Occipital lobe (tissue), 2 donors: ENCODE measurements around the gene ASCL2. TPM values are rescaled to one million over a fixed set of nuclear protein-coding genes. Genes with fewer than 3 reads are reported as not detected.
"Not testable (repeated sequence)": the region's sequence is repeated elsewhere in the genome, so short reads cannot be mapped to it uniquely, and the experiment has no call there.

ENCODE experiments used
- DNase-seq: peaks from one replicate; lab custom pipeline; 2025; lab: John Stamatoyannopoulos, UW
- total RNA-seq: library from RNA; depleted of rRNA; stranded (reverse); fragments of >200 nt; gene quantifications from one replicate; pipeline ENCODE4 v1.2.3, GENCODE V29; 2014

ASCL2 gene
- total RNA-seq, 1 donor from 2014 or later = 1.4 TPM

GRCh38 chr11:2298795-2299761 is 28.7 kb upstream of the ASCL2 start:
- no peak for DNase-seq

GRCh38 chr11:2298131-2298794 is 27.9 kb upstream of the ASCL2 start:
- DNase-seq = no peak

GRCh38 chr11:2297623-2298030 is 27.2 kb upstream of the ASCL2 start:
- no peak for DNase-seq

DNA sequence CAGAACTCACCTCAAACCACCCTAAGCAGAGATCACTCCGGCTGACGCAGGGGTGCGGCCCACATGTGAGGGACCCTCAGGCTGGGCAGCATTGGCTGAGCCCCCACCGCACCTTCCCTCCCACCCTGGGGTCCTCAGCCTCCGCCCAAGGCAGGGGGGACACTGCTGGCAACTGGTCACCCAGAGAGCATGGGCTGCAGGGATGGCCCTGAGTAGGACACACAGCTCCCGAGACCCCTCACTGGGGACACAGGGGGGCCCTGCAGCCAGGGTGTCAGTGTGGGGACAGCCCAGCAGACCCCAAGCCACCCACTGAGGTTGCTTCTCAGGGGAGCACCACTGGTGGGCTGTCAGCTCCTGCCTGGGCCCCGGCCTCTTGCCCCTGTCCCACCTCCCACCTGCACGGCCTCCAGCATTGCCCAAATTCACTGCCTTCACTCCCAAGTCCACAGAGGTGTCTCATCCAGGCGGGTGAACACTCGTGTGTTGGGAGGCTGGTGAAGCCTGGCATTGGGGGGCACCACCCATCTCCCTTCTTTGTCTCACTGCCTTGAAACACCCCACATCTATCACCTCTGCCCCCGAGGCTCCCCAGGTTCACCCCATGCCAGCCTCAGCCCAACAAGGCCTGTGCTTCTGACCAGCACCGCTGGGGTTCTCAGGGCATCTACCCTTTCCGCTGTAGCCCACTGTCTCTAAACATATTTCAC is 26.7 kb upstream of the ASCL2 start:
- no peak for DNase-seq

DNA sequence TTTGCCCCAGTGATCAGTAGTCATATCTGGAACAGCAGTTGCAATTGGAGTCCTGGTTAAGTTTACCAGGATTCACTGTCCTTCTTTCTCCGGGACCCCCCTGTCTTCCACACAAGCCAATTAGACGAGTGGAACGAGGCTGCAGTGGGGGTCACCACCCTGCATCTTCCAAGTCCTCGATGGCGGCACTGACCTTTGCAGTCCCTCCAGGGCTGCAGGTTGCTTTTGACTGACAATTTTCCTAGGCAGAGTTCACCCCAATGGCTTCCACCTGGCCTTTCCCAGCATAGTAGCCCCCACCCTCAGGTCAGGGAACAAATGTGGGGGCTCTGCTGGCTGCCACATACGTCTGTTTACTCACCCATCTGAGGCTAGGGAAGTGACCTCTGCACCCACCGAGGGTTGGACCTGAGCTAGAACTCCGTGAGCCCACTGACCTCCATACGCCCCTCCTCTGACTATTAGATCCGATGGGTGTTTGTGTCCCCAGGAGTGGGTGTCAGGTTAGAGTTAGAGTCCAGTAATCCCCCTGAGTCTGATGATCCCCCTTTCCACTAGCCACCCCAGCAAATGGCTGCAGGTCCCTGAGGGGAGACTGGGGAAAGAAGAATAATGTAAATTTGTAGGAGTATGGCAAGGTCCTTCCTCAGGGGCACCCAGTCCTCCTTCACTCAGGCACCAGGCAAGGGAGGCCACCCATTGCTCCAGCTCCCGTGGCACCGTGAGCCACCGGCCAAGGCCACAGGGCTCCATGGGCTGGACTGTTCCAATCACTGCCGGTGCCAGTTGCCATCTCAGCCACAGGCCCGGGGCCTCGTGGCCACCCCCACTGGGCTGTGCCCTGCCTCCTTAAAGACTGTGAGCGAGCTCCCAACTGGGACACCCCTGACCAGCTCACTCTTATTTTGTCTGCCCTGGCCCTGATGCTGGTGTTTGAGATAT is 25.9 kb upstream of the ASCL2 start:
- DNase-seq = no peak

DNA sequence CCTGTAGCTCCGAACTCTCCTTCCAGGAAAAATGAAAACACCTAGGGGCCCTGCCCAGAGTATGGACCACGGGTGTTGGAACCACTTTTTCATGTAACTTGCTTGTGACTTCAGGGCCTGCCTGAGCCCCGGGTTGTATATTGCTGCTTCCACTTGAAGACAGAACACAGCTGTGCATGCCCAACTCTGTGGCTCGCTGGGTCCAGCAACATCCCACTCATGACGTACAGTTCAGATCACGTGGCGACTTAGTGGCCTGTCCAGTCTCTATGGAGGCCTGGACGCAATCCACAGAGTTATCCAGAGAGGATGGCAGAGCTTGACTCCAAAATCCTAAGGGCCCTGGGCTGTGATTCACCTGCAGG is 24.5 kb upstream of the ASCL2 start:
- DNase-seq = no peak

DNA sequence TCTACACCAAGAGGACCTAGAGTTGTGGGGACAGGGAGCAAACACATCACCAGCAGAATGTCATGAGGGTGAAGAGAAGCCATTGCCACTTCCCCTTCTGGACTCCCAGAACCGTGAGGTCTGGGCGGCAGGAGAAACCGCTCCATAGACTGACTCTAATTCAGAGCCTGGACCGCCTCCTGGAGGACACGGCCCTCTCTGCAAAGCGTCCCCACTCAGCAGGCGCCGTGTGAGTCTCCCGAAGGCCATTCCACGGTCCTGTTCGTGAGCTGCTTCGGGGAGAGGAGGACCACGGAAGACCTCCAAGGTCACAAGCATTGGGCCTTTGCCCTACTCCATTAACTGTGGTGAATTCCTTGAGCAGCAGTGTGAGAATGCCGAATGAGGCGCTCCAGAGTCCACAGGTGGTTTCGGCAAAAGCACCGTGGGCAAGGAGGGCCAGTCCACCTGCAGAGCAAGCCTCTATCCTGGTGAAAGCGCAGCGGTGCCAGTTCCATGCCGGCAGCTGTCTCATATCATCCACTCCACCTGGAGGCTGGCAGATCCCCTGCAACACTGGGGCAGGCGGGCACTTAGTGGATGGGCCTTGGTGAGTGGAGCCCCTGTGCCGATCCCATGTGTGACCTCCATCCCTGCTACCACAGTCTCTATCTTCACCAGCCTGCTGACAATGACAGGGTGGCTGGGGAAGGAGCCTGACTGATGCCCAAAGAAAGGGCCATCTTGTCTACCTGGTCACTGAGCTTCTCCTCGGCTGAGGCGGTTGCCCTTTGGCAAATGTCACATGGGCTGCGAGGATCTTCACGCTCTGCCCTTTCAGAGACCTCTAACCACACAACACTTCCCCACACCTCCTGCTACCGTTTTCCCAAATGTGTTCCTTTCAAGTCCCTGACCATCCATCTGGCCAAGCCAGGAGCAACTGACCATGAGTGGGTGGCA is 23.9 kb upstream of the ASCL2 start:
- DNase-seq = no peak

DNA sequence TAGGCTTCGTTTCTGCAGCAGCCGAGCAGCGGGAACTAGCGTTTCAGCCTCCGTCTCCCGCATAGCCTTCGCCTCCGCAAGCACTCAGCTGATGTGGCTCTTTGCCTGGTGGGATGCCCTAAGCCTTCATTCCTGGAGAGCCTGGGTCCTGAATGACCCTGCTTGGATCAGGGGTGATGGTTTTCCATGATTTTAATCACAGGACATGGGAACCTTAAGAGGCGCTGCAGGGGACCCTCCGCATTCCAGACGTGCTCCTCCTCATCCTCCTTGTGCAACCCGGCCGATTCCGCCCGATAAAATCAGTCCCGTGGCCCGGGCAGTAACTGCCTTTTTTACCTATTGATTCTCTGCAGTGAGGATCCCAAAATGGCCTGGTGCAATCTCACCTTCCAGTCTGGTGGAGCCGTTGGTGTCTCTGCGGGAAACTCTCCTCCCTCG is 23.2 kb upstream of the ASCL2 start:
- DNase-seq = no peak

DNA sequence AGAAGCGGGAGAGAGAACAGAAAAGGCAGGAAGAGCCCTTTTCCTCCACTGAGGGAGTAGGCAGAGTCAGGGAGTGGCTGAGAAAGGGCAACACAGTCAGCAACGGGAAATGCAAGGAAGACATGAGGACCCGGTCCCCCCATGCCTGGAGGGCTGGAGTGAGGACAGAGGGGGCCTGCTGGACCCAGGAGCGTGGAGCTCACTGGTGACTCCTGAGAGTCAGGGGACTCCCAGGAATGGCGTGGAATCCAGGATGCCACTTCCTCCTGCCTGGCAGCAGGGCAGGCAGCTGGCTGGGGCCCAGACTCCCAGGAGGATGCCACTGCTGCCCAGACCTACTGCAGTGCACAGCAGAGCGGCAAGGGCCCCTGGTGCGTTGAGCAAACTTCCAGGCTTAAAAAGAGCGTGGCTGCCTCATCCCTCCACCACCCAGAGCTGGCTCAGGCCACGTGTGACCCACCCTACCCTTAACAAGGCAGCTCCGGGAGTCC is 20.0 kb upstream of the ASCL2 start:
- no peak for DNase-seq

DNA sequence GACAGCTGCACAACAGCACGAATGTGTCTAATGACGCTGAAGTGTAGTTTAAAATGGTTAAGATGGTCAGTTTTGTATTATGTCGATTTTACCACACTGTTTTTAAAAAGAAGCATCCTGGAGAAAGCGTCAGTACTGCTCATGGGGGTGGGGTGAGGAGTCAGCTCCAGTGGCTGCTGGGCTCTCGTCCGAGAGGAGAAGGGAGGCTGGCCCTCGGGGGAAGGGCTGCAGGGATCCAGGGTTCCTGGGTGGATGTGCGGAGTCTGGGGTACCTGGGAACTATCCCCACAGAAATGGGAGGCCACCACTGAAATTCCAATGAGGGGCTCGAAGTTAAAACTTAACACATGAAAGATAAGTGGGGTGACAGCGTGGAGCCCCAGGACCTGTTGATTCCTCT is 19.5 kb upstream of the ASCL2 start:
- no peak for DNase-seq

DNA sequence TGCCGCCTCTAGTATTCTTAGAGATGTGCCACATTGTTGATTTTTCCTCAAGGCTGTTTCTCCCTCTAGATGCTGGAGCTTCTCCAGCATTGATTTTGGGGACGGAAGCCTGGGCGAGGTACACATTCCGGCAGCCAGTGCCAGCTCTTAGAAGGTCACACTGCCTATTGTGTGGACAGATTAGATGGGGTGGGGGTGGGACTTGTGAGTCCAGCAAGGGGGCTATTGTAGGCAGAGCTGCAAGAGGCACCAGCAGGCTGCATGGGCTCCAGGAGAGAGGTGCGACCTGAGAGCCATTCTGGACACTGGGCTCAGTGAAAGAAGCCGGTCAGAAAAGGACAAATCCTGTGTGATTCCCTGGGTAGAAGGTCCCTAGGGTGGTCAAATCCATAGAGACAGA is 19.0 kb upstream of the ASCL2 start:
- no peak for DNase-seq

DNA sequence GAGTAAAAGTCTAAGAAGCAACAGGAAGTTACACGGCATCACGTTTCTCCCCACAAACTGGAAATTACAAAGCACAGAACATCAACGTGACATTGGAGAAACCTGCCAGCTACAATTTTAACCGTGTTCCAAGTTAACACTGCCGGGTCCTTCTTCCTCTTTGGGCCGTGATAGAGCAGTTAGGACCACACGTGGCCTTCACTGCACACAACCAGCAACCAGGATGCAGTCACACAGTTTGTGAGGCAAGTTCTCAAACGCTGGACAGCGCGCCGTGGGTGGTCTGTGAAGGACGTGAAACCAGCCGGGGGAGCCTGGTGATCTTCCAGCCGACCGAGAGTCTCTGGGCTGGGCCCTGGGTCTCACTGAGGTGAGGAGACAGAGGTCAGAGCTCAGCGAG is 16.7 kb upstream of the ASCL2 start:
- no peak for DNase-seq

GRCh38 chr11:2286350-2286749 is 16.0 kb upstream of the ASCL2 start:
- DNase-seq = not testable (repeated sequence)

- DNase-seq = no peak
These were observed 9.8 kb upstream of the ASCL2 start for GRCh38 chr11:2280208-2280607.

GRCh38 chr11:2277933-2278523 is 7.6 kb upstream of the ASCL2 start:
- no peak for DNase-seq

DNA sequence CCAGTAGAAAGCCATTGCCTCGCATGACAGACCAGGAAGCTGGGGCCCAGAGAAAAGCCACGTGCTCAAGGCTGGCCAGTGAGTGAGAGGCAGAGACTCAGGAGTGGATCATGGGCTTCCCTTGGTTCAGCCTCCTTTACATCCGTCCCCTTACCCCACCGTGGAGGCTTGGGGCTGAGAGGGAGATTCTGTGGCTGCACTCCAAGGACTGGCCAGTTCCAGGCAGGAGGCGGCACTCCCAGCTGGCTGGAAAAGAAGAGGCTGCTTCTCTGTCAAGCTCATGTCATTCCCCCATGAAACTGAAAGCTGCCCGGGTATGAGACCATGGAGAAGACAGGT is 6.6 kb upstream of the ASCL2 start:
- DNase-seq = no peak

DNA sequence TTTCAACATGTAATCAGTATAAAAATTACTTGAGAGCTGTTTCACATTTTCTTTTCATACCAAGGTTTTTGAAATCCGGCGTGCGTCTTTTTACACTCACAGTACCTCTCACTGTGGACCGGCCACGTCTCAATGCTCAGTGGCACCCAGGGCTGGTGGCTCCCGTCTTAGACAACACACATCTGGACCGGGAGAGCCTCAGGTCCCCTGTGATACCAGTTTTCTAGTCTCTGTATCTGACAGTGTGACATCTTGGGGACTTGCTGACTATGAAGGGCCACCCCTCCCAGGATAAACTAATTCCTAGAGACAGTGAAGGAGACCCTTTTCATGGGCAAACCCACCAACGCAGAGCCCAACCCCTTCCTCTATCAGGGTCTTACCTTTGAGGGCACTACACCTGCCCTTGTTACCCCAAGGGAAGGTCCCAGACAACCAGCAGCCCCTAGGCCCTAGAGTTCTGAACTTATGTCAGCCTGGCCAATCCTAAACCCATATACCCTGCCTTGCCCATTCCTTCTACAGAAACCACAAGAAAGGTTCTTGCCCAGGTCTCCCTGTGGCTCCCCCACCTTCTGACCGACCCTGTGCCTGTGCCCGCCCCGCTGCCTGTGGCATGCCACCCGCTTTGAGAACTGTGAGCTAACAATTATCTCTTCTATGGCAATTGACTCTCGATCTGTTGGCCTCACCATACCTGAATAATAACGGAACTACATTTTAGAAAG is 6.1 kb upstream of the ASCL2 start:
- no peak for DNase-seq

DNA sequence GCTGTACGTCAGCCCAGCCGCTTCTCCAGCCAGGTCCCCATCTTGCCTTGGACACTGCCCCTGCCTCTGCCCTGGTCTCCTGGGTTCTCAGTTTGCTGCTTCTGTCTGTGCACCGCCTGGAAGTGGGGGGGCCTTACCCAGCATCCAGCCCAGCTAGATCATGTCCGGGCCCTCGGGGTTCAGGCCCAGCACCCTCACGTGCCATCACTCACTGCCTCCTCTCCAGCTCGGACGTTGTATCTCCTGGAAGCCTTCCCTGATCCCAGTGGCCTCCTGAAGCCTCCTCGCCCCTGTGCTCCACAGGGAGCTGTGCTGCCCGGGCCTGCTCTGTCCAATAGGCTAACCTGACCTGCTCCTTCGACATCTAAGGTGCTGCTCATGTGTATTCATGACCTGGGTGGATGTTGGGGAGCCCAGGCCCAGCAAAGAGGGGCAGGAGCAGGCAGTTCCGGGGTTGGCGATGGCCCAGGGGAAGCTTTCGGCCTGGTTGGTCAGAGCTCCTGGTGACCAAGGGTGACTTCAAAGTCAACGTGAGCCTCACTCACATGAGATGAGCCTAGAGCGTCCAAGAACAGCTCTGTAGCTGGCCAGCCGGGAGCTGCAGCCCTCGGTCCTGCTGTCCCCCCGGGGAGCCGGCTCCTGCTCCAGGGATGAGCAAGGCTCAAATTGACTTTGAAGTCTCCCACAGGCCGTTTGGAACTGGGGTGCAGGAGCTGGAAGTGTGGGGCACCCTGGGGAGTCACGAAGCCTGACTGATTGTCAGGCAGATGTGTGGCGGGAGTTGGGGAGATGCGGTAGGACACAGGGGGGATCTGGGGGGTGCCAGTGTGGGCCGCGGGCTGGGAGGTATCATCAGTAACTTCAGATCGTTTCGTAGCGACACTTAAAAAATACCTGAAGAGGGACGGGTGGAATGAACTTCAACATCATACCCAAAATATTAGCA is 5.2 kb upstream of the ASCL2 start:
- no peak for DNase-seq
